ENCODE data around the gene ZNF132. TPM values are rescaled to one million over a fixed set of nuclear protein-coding genes. Genes with fewer than 3 reads are reported as not detected.

Gene ZNF132
- total RNA-seq, 4 donors from 2014 or later, result 4.1 to 8.6 (median 6.2) TPM

GRCh38 chr19:58393725-58394033, 46.3 kb downstream of the ZNF132 start:
- H3K36me3 ChIP-seq, result peaks cover 0 to 67% of the 10 kb centered on the region in 2 donors
- peaks cover 37% of the 10 kb centered on the region for H3K27me3 ChIP-seq
- no peak overlapping the region for H3K27ac ChIP-seq
- no peaks in the 10 kb centered on the region for H3K9me3 ChIP-seq
- no peak overlapping the region for H3K4me3 ChIP-seq
- no peak for ATAC-seq
- peaks cover 0 to 42% (median 3%) of the 10 kb centered on the region in 3 donors for H3K4me1 ChIP-seq
- TF ChIP-seq EP300 (IDR thresholded peaks at IDR 0.05) (no peak), POLR2A (IDR thresholded peaks at IDR 0.05) (no peak), CTCF (IDR thresholded peaks at IDR 0.05) (no peak), POLR2AphosphoS5 (IDR thresholded peaks at IDR 0.05) (no peak)
- WGBS, 2 donors (ENCODE audit: low coverage in 1 of 2), result 84 to 100% methylated on average over 1 to 4 of the region's 4 CpGs

GRCh38 chr19:58392945-58393724, 46.8 kb downstream of the ZNF132 start:
- Histone ChIP-seq H3K36me3 (peaks cover 0 to 72% of the 10 kb centered on the region in 2 donors), H3K4me3 (no peak overlapping the region), H3K9me3 (no peaks in the 10 kb centered on the region), H3K4me1 (peaks cover 0 to 47% (median 4%) of the 10 kb centered on the region in 3 donors), H3K27me3 (peaks cover 32% of the 10 kb centered on the region), H3K27ac (no peak overlapping the region)
- ATAC-seq, result no peak
- WGBS, 2 donors (ENCODE audit: low coverage in 1 of 2), result 80 to 93% methylated on average over 2 to 6 of the region's 26 CpGs
- TF ChIP-seq POLR2AphosphoS5 (IDR thresholded peaks at IDR 0.05) (no peak), CTCF (IDR thresholded peaks at IDR 0.05) (no peak), POLR2A (IDR thresholded peaks at IDR 0.05) (no peak)

- Histone ChIP-seq H3K27me3 (no peaks in the 10 kb centered on the region), H3K4me3 (peak overlapping the region in 1 of 2 donors; percentile 64), H3K27ac (no peak overlapping the region), H3K4me1 (peaks cover 3 to 57% (median 17%) of the 10 kb centered on the region in 3 donors), H3K9me3 (no peaks in the 10 kb centered on the region), H3K36me3 (peaks cover 0 to 51% of the 10 kb centered on the region in 2 donors)
- TF ChIP-seq POLR2AphosphoS5 (IDR thresholded peaks at IDR 0.05) (no peak), EP300 (IDR thresholded peaks at IDR 0.05) (no peak), POLR2A (IDR thresholded peaks at IDR 0.05) (no peak), CTCF (IDR thresholded peaks at IDR 0.05) (no peak)
- ATAC-seq, result no peak
- WGBS, 2 donors (ENCODE audit: low coverage in 1 of 2), result 58 to 75% methylated on average over 1 to 3 of the region's 3 CpGs
These were observed 51.8 kb downstream of the ZNF132 start for GRCh38 chr19:58388175-58388526.

GRCh38 chr19:58387338-58388174, 52.4 kb downstream of the ZNF132 start:
- WGBS, 2 donors (ENCODE audit: low coverage in 1 of 2), result 0 to 13% methylated on average over 8 to 12 of the region's 39 CpGs
- H3K27ac ChIP-seq, result peak overlapping the region; percentile 18 to 98 (median 94)

More at GRCh38 chr19:58387338-58388174, 52.4 kb downstream of the ZNF132 start:
- Histone ChIP-seq H3K36me3 (peaks cover 0 to 45% of the 10 kb centered on the region in 2 donors), H3K27me3 (no peaks in the 10 kb centered on the region), H3K9me3 (no peaks in the 10 kb centered on the region), H3K4me1 (peaks cover 3 to 59% (median 17%) of the 10 kb centered on the region in 3 donors), H3K4me3 (peak overlapping the region; percentile 64)
- TF ChIP-seq EP300 (IDR thresholded peaks at IDR 0.05), result no peak
- TF ChIP-seq CTCF (IDR thresholded peaks at IDR 0.05), result no peak
- TF ChIP-seq POLR2AphosphoS5 (IDR thresholded peaks at IDR 0.05), result no peak
- no peak for TF ChIP-seq POLR2A (IDR thresholded peaks at IDR 0.05)
- ATAC-seq, result no peak

Data from gastroesophageal sphincter (tissue), 4 donors.